B cell (primary cell): ENCODE results near the gene TUBA1B. TPM values are rescaled to one million over a fixed set of nuclear protein-coding genes. Genes with fewer than 3 reads are reported as not detected.

Source experiments
- ATAC-seq: fragments of 200-7000 bp; cut with Tn5 transposase; one replicate; pipeline ENCODE4 v1.10.0; 2021; ENCODE audit warnings: low read depth, mild to moderate bottlenecking, moderate number of reproducible peaks, moderate library complexity
- CTCF ChIA-PET: fragments of 350-600 bp; sonication (Branson Sonifier 250); formaldehyde crosslinking; loops from one replicate; lab custom pipeline; 2021; ENCODE audit warnings: antibody characterized with exemption, inconsistent platforms; lab: Charles Lee
- POLR2A ChIA-PET: fragments of 350-600 bp; sonication (Branson Sonifier 250); formaldehyde crosslinking; loops from one replicate; lab custom pipeline; 2021; ENCODE audit warnings: antibody characterized with exemption; lab: Charles Lee
- DNase-seq: peaks from one replicate; pipeline ENCODE4 v3.0.0; 2013
- H2AFZ ChIP-seq: 2 replicates; pipeline ENCODE4 v1.6.1; 2012; ENCODE audit warnings: mild to moderate bottlenecking, low read depth, low read length; ENCODE audit not compliant: insufficient read depth, poor library complexity, severe bottlenecking
- H3K27ac ChIP-seq, 2 donors: 1 replicate in 1 of 2; 2 replicates in 1 of 2; pipeline ENCODE4 v1.5.1; 2012 to 2013; ENCODE audit warnings: low read length in 2 of 2, mild to moderate bottlenecking in 2 of 2, moderate library complexity in 1 of 2
- H3K27me3 ChIP-seq, 4 experiments: fragments of 200-600 bp in 1 of 4; sonication (generic) in 1 of 4; replicated peaks in 1 of 4; 1 replicate in 2 of 4; 2 replicates in 2 of 4; pipeline versions ENCODE4 v1.6.1 to v1.7.0; 2013 to 2016; ENCODE audit warnings: low read length in 3 of 4, mild to moderate bottlenecking in 2 of 4, mixed read lengths in 1 of 4, moderate library complexity in 1 of 4; ENCODE audit not compliant: insufficient read depth in 4 of 4, control insufficient read depth in 3 of 4; ENCODE audit errors: control extremely low read depth in 1 of 4
- H3K36me3 ChIP-seq, 2 experiments: replicated peaks in 1 of 2; 1 replicate in 1 of 2; 2 replicates in 1 of 2; pipeline versions ENCODE4 v1.6.1 to v1.7.1; 2013; ENCODE audit warnings: low read length in 1 of 2; ENCODE audit not compliant: insufficient read depth in 2 of 2, control insufficient read depth in 1 of 2; ENCODE audit errors: control extremely low read depth in 1 of 2, extremely low read depth in 1 of 2
- H3K4me1 ChIP-seq, 2 donors: fragments of 200-600 bp in 1 of 2; sonication (generic) in 1 of 2; 1 replicate in 1 of 2; 2 replicates in 1 of 2; pipeline versions ENCODE4 v1.5.1 to v1.6.1; 2013 to 2017; ENCODE audit warnings: low read length in 2 of 2; ENCODE audit not compliant: control insufficient read depth in 2 of 2, insufficient read depth in 2 of 2
- H3K4me2 ChIP-seq: replicated peaks from 2 replicates; pipeline ENCODE3; 2012; ENCODE audit warnings: mild to moderate bottlenecking, low read depth, low read length; ENCODE audit not compliant: poor library complexity, severe bottlenecking
- H3K4me3 ChIP-seq, 5 experiments: fragments of 200-600 bp in 1 of 5; sonication (generic) in 1 of 5; 1 replicate in 3 of 5; 2 replicates in 2 of 5; pipeline versions ENCODE4 v1.5.1 to v1.7.0; 2011 to 2016; ENCODE audit warnings: low read length in 4 of 5, mild to moderate bottlenecking in 4 of 5, low read depth in 2 of 5, control low read depth in 1 of 5, moderate library complexity in 1 of 5; ENCODE audit not compliant: insufficient read depth in 1 of 5; ENCODE audit errors: control extremely low read depth in 1 of 5, extremely low read depth in 1 of 5
- H3K79me2 ChIP-seq: fragments of 200-600 bp; sonication (generic); one replicate; pipeline ENCODE4 v1.6.0; 2016; ENCODE audit warnings: low read length; ENCODE audit not compliant: control insufficient read depth, insufficient read depth
- H3K9ac ChIP-seq: fragments of 200-600 bp; sonication (generic); 2 replicates; pipeline ENCODE4 v1.6.1; 2017; ENCODE audit warnings: mild to moderate bottlenecking, low read length, moderate library complexity
- H3K9me3 ChIP-seq, 3 donors: one replicate each; pipeline versions ENCODE4 v1.6.1 to v1.7.1; 2013; ENCODE audit warnings: low read length in 2 of 3; ENCODE audit not compliant: control insufficient read depth in 2 of 3, insufficient read depth in 1 of 3; ENCODE audit errors: control extremely low read depth in 1 of 3
- H4K20me1 ChIP-seq: 2 replicates; pipeline ENCODE4 v1.6.0; 2012; ENCODE audit warnings: mild to moderate bottlenecking, low read length; ENCODE audit not compliant: insufficient read depth, control insufficient read depth, poor library complexity, severe bottlenecking
- H3K27ac Mint-ChIP-seq: one replicate; pipeline ENCODE4 v1.8.0; 2021; ENCODE audit warnings: mixed read lengths
- H3K27me3 Mint-ChIP-seq: one replicate; pipeline ENCODE4 v1.8.0; 2021; ENCODE audit warnings: mixed read lengths
- H3K4me1 Mint-ChIP-seq: one replicate; pipeline ENCODE4 v1.8.0; 2021; ENCODE audit warnings: mixed read lengths
- H3K4me3 Mint-ChIP-seq: one replicate; pipeline ENCODE4 v1.8.0; 2021; ENCODE audit warnings: mixed read lengths
- H3K9me3 Mint-ChIP-seq: one replicate; pipeline ENCODE4 v1.8.0; 2022; ENCODE audit warnings: mixed read lengths; ENCODE audit not compliant: insufficient read depth
- CTCF ChIP-seq: fragments of 200-600 bp; IDR thresholded peaks from one replicate; pipeline ENCODE4 v1.8.0; 2022; ENCODE audit warnings: antibody characterized with exemption, mild to moderate bottlenecking
- EZH2 ChIP-seq: IDR thresholded peaks from 2 replicates; pipeline ENCODE4 v1.6.1; 2012; ENCODE audit warnings: borderline replicate concordance, low read depth, mild to moderate bottlenecking, moderate library complexity, low read length; ENCODE audit not compliant: insufficient read depth, poor library complexity, severe bottlenecking
- WGBS: methylation state at CpG from one replicate; pipeline ENCODE4 v1.1.5; 2013; ENCODE audit warnings: missing lambda C conversion rate; ENCODE audit not compliant: insufficient coverage; 5-methylcytosine and 5-hydroxymethylcytosine counted together
- intact Hi-C: fragments of 100-400 bp; cut with micrococcal nuclease; formaldehyde crosslinking; loops from one replicate; pipeline ENCODE4 v1.10.0; 2022
- polyA plus RNA-seq: library from polyadenylated mRNA; depleted of rRNA; stranded (reverse); fragments of >200 nt; gene quantifications from 2 replicates; pipeline ENCODE4 v1.2.3, GENCODE V29; 2012
- total RNA-seq, 2 donors: library from RNA; stranded (reverse); fragments of 120-200 nt in 1 of 2; gene quantifications; 1 replicate in 1 of 2; 2 replicates in 1 of 2; pipeline versions ENCODE4 v1.2.3 to v1.2.4, GENCODE V29; 2013 to 2022

TUBA1B gene
- total and polyA plus RNA-seq, 2 donors (not counting 1 experiment from before 2014, with no cell fraction given): 327 to 615 TPM

DNA sequence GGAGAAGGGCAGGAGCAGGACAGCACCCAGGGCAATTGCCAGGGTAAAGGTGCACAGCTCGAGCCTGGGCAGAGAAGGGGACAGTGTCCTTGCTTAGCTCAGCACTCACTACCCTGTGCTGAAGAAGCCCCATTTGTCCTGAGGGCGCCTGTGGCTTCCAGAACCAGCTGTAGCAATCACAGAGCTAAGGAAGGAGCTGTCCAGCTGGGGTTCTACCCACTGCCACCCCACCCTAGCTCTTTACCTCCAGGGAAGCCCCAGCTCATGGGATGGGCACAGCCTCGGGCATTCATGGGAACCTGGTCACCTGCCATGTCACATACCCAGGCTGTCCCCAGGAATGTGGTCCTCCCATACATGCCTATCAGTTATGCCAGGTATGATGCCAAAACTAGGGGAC, 26.4 kb downstream of the TUBA1B start:
- H3K36me3 ChIP-seq: peaks cover 0 to 73% of the 10 kb centered on the region in 2 experiments
- H3K4me1 ChIP-seq: peaks cover 11 to 15% of the 10 kb centered on the region in 2 donors
- ATAC-seq: no peak
- H3K9ac ChIP-seq: no peak overlapping the region
- H3K27me3 ChIP-seq: no peaks in the 10 kb centered on the region
- intact Hi-C loops: no loop called here
- Mint-ChIP-seq H3K9me3 (no peaks in the 10 kb centered on the region), H3K27me3 (no peaks in the 10 kb centered on the region), H3K27ac (no peak overlapping the region), H3K4me1 (peaks cover 36% of the 10 kb centered on the region), H3K4me3 (no peak overlapping the region)
- peaks cover 34% of the 10 kb centered on the region for H3K79me2 ChIP-seq
- ChIA-PET CTCF (interaction anchor here (0.7 to 17.6 kb wide), 8 partner anchors 7 to 129 kb away, joined by 3 to 193 read pairs (median 4); partner anchors contain the start of genes DHH and TUBA1B), POLR2A (interaction anchor here (0.5 to 0.6 kb wide), 2 partner anchors 86 to 497 kb away, joined by 3 to 4 read pairs; no protein-coding TSS in a partner anchor)
- H3K9me3 ChIP-seq: no peaks in the 10 kb centered on the region
- H3K4me2 ChIP-seq: no peak overlapping the region
- H2AFZ ChIP-seq: no peak overlapping the region
- WGBS: 38% methylated on average over 2 of the region's 3 CpGs
- TF ChIP-seq EZH2: no peak
- no peak for TF ChIP-seq CTCF
- DNase-seq: no peak
- peaks cover 49% of the 10 kb centered on the region for H4K20me1 ChIP-seq
- no peak overlapping the region for H3K4me3 ChIP-seq
- no peak overlapping the region for H3K27ac ChIP-seq

- intact Hi-C loops: no loop called here
- no peaks in the 10 kb centered on the region for H3K9me3 Mint-ChIP-seq
- Histone ChIP-seq H4K20me1 (peaks cover 36% of the 10 kb centered on the region), H3K36me3 (peaks cover 0 to 59% of the 10 kb centered on the region in 2 experiments), H2AFZ (no peak overlapping the region), H3K4me1 (no peaks in the 10 kb centered on the region), H3K4me3 (no peak overlapping the region), H3K9ac (no peak overlapping the region), H3K79me2 (peaks cover under 1% of the 10 kb centered on the region), H3K27ac (no peak overlapping the region), H3K4me2 (no peak overlapping the region), H3K27me3 (peaks cover 0 to under 1% (median 0%) of the 10 kb centered on the region in 4 experiments), H3K9me3 (no peaks in the 10 kb centered on the region)
- ATAC-seq: no peak
- POLR2A ChIA-PET: no interaction called here
- no peak overlapping the region for H3K4me3 Mint-ChIP-seq
- H3K4me1 Mint-ChIP-seq: peaks cover 2% of the 10 kb centered on the region
- CTCF ChIA-PET: interaction anchor here (0.9 to 17.6 kb wide), 8 partner anchors 8 to 134 kb away, joined by 3 to 199 read pairs (median 34); partner anchors contain the start of genes LMBR1L and TUBA1B
- no CpG with 5 or more reads among the region's 6 CpGs for WGBS
- no peak for DNase-seq
- peaks cover 4% of the 10 kb centered on the region for H3K27me3 Mint-ChIP-seq
- TF ChIP-seq EZH2 (no peak), CTCF (no peak)
- no peak overlapping the region for H3K27ac Mint-ChIP-seq
These were observed 30.8 kb downstream of the TUBA1B start for GRCh38 chr12:49100380-49100779.
